Heart left ventricle (tissue), 13 donors: ENCODE results near the gene NUDT5.

Experiments used
- CTCF ChIP-seq, 12 donors: fragments of 200-600 bp; sonication (generic) in 4 of 12; IDR thresholded peaks; one replicate each; pipeline versions ENCODE4 v1.5.0 to v1.8.0; 2018 to 2022; ENCODE audit warnings: antibody characterized with exemption in 12 of 12, mild to moderate bottlenecking in 5 of 12
- POLR2A ChIP-seq, 2 donors: fragments of 450-650 bp; IDR thresholded peaks; one replicate each; pipeline ENCODE4 v1.6.1; 2017; ENCODE audit warnings: antibody characterized with exemption in 2 of 2, mild to moderate bottlenecking in 2 of 2, moderate library complexity in 2 of 2
- donor health status: ischemic (EF 13 %, LVEDD 7.1; RV severe dilation, severe dysfunction).
- donor health status: DM: no; HTN: yes; CAD: no.
- donor health status: DM: no; HTN: no; CAD: no.
- donor health status: ischemic (EF 25% LVEDD 6.9; RV normal size, moderate dysfunction).
- donor health status: ischemic (EF 25% LVEDD 5.7; RV mildly dilated, moderate dysfunction).
- donor health status: ischemic (EF 35%, LVEDD 5.7; RV mildly dilated, moderate dysfunction).
- donor health status: nonischemic (EF 11% LVEDD 7.7; RV severe dilation, severe dysfunction).
- donor health status: DM: yes; HTN: yes; CAD: no.
- donor health status: PGD.
- donor health status: ischemic (EF 29% LVEDD 5.4; RV normal size, mild dysfunction).
- donor health status: nonischemic (EF 23%, LVEDD 6.1; RV moderate dilation, normal function).

GRCh38 chr10:12187321-12187905 is 8.3 kb downstream of the NUDT5 start:
- TF ChIP-seq CTCF (IDR thresholded peaks at IDR 0.05), result no peak
- no peak for TF ChIP-seq POLR2A (IDR thresholded peaks at IDR 0.05)
